ENCODE results near the gene STOX2. TPM values are rescaled to one million over a fixed set of nuclear protein-coding genes. Genes with fewer than 3 reads are reported as not detected.

Gene STOX2
- total RNA-seq, 5 donors from 2014 or later (not counting 1 experiment from before 2014, with no cell fraction given), result 0.22 to 0.50 TPM; not detected in 3

GRCh38 chr4:184003433-184003832 lies 98.3 kb downstream of the STOX2 start:
- Histone ChIP-seq H3K4me1 (ENCODE audit: control insufficient read depth in 1 of 2, extremely low read depth in 1 of 2, insufficient read depth in 2 of 2, low read length in 2 of 2) (no peaks in the 10 kb centered on the region), H3K36me3 (ENCODE audit: control insufficient read depth in 2 of 2, extremely low read depth in 1 of 2, insufficient read depth in 1 of 2, low read length in 1 of 2) (no peaks in the 10 kb centered on the region), H3K9me3 (no peaks in the 10 kb centered on the region), H3K4me3 (ENCODE audit: control insufficient read depth in 1 of 2, extremely low read depth in 1 of 2, low read length in 1 of 2) (no peak overlapping the region), H3K27me3 (replicated peaks in 1 of 2; ENCODE audit: control insufficient read depth in 2 of 2, extremely low read depth in 1 of 2, insufficient read depth in 2 of 2, low read length in 1 of 2) (peaks cover 0 to 11% of the 10 kb centered on the region in 2 experiments), H3K27ac (ENCODE audit: low read length) (no peak overlapping the region)
- no peak overlapping the region for H3K4me3 Mint-ChIP-seq
- no peaks in the 10 kb centered on the region for H3K9me3 Mint-ChIP-seq
- WGBS (ENCODE audit: insufficient coverage), result 100% methylated on average over 1 of the region's 4 CpGs
- no peaks in the 10 kb centered on the region for H3K4me1 Mint-ChIP-seq
- H3K36me3 Mint-ChIP-seq, result no peaks in the 10 kb centered on the region
- no peak overlapping the region for H3K27ac Mint-ChIP-seq
- DNase-seq (no peak), ATAC-seq (replicated peaks in 1 of 4) (no peak)
- ChIA-PET CTCF (no interaction called here), POLR2A (no interaction called here)
- H3K27me3 Mint-ChIP-seq, result peaks cover 6 to 12% of the 10 kb centered on the region in 2 donors

GRCh38 chr4:184007891-184008290 lies 102.8 kb downstream of the STOX2 start:
- WGBS (ENCODE audit: insufficient coverage), result no CpG with 5 or more reads among the region's 3 CpGs
- Mint-ChIP-seq H3K4me3 (no peak overlapping the region), H3K27me3 (peaks cover 0 to 3% of the 10 kb centered on the region in 2 donors), H3K4me1 (no peaks in the 10 kb centered on the region), H3K9me3 (no peaks in the 10 kb centered on the region), H3K27ac (no peak overlapping the region), H3K36me3 (no peaks in the 10 kb centered on the region)
- Histone ChIP-seq H3K27ac (ENCODE audit: low read length) (no peak overlapping the region), H3K36me3 (ENCODE audit: control insufficient read depth in 2 of 2, extremely low read depth in 1 of 2, insufficient read depth in 1 of 2, low read length in 1 of 2) (no peaks in the 10 kb centered on the region), H3K9me3 (no peaks in the 10 kb centered on the region), H3K27me3 (replicated peaks in 1 of 2; ENCODE audit: control insufficient read depth in 2 of 2, extremely low read depth in 1 of 2, insufficient read depth in 2 of 2, low read length in 1 of 2) (peaks cover 0 to 3% of the 10 kb centered on the region in 2 experiments), H3K4me1 (ENCODE audit: control insufficient read depth in 1 of 2, extremely low read depth in 1 of 2, insufficient read depth in 2 of 2, low read length in 2 of 2) (peaks cover 0 to 11% of the 10 kb centered on the region in 2 experiments), H3K4me3 (ENCODE audit: control insufficient read depth in 1 of 2, extremely low read depth in 1 of 2, low read length in 1 of 2) (no peak overlapping the region)
- no peak for DNase-seq
- no peak for ATAC-seq (replicated peaks in 1 of 4)
- ChIA-PET POLR2A (no interaction called here), CTCF (no interaction called here)

GRCh38 chr4:184010696-184011095 lies 105.6 kb downstream of the STOX2 start:
- Mint-ChIP-seq H3K9me3 (no peaks in the 10 kb centered on the region), H3K4me3 (no peak overlapping the region), H3K27me3 (peaks cover 0 to 1% of the 10 kb centered on the region in 2 donors), H3K4me1 (no peaks in the 10 kb centered on the region), H3K27ac (no peak overlapping the region), H3K36me3 (no peaks in the 10 kb centered on the region)
- peaks cover 0 to 17% of the 10 kb centered on the region in 2 experiments for H3K4me1 ChIP-seq (ENCODE audit: control insufficient read depth in 1 of 2, extremely low read depth in 1 of 2, insufficient read depth in 2 of 2, low read length in 2 of 2)
- no peak for ATAC-seq (replicated peaks in 1 of 4)
- H3K27me3 ChIP-seq (replicated peaks in 1 of 2; ENCODE audit: control insufficient read depth in 2 of 2, extremely low read depth in 1 of 2, insufficient read depth in 2 of 2, low read length in 1 of 2), result peaks cover 0 to 3% of the 10 kb centered on the region in 2 experiments
- ChIA-PET POLR2A (no interaction called here), CTCF (no interaction called here)
- H3K9me3 ChIP-seq, result no peaks in the 10 kb centered on the region
- no peak overlapping the region for H3K4me3 ChIP-seq (ENCODE audit: control insufficient read depth in 1 of 2, extremely low read depth in 1 of 2, low read length in 1 of 2)
- H3K36me3 ChIP-seq (ENCODE audit: control insufficient read depth in 2 of 2, extremely low read depth in 1 of 2, insufficient read depth in 1 of 2, low read length in 1 of 2), result no peaks in the 10 kb centered on the region
- WGBS (ENCODE audit: insufficient coverage), result 92% methylated on average over 12 of the region's 14 CpGs
- DNase-seq, result no peak
- no peak overlapping the region for H3K27ac ChIP-seq (ENCODE audit: low read length)

- peaks cover 0 to 3% of the 10 kb centered on the region in 2 experiments for H3K27me3 ChIP-seq (replicated peaks in 1 of 2; ENCODE audit: control insufficient read depth in 2 of 2, extremely low read depth in 1 of 2, insufficient read depth in 2 of 2, low read length in 1 of 2)
- no peak for DNase-seq
- Mint-ChIP-seq H3K9me3 (no peaks in the 10 kb centered on the region), H3K4me1 (no peaks in the 10 kb centered on the region), H3K36me3 (no peaks in the 10 kb centered on the region), H3K27ac (no peak overlapping the region), H3K27me3 (peaks cover 0 to 1% of the 10 kb centered on the region in 2 donors), H3K4me3 (no peak overlapping the region)
- no peaks in the 10 kb centered on the region for H3K9me3 ChIP-seq
- no peak overlapping the region for H3K4me3 ChIP-seq (ENCODE audit: control insufficient read depth in 1 of 2, extremely low read depth in 1 of 2, low read length in 1 of 2)
- POLR2A ChIA-PET, result no interaction called here
- ATAC-seq (replicated peaks in 1 of 4), result no peak
- H3K27ac ChIP-seq (ENCODE audit: low read length), result no peak overlapping the region
- peaks cover 0 to 17% of the 10 kb centered on the region in 2 experiments for H3K4me1 ChIP-seq (ENCODE audit: control insufficient read depth in 1 of 2, extremely low read depth in 1 of 2, insufficient read depth in 2 of 2, low read length in 2 of 2)
- WGBS (ENCODE audit: insufficient coverage), result no CpG with 5 or more reads among the region's 2 CpGs
- CTCF ChIA-PET, result no interaction called here
- H3K36me3 ChIP-seq (ENCODE audit: control insufficient read depth in 2 of 2, extremely low read depth in 1 of 2, insufficient read depth in 1 of 2, low read length in 1 of 2), result no peaks in the 10 kb centered on the region
Measured at GRCh38 chr4:184011826-184012380, 106.8 kb downstream of the STOX2 start.

- H3K27me3 Mint-ChIP-seq, result no peaks in the 10 kb centered on the region
- H3K9me3 Mint-ChIP-seq, result no peaks in the 10 kb centered on the region
- H3K9me3 ChIP-seq, result no peaks in the 10 kb centered on the region
- ATAC-seq (replicated peaks in 1 of 4) (no peak), DNase-seq (no peak)
- H3K27ac ChIP-seq (ENCODE audit: low read length), result no peak overlapping the region
- no CpG with 5 or more reads among the region's 3 CpGs for WGBS (ENCODE audit: insufficient coverage)
- H3K4me3 Mint-ChIP-seq, result no peak overlapping the region
- H3K4me3 ChIP-seq (ENCODE audit: control insufficient read depth in 1 of 2, extremely low read depth in 1 of 2, low read length in 1 of 2), result no peak overlapping the region
- H3K36me3 ChIP-seq (ENCODE audit: control insufficient read depth in 2 of 2, extremely low read depth in 1 of 2, insufficient read depth in 1 of 2, low read length in 1 of 2), result no peaks in the 10 kb centered on the region
- H3K36me3 Mint-ChIP-seq, result no peaks in the 10 kb centered on the region
- no peak overlapping the region for H3K27ac Mint-ChIP-seq
- H3K4me1 Mint-ChIP-seq, result no peaks in the 10 kb centered on the region
- H3K27me3 ChIP-seq (replicated peaks in 1 of 2; ENCODE audit: control insufficient read depth in 2 of 2, extremely low read depth in 1 of 2, insufficient read depth in 2 of 2, low read length in 1 of 2), result peaks cover 0 to 3% of the 10 kb centered on the region in 2 experiments
- ChIA-PET POLR2A (no interaction called here), CTCF (no interaction called here)
- peaks cover 0 to 17% of the 10 kb centered on the region in 2 experiments for H3K4me1 ChIP-seq (ENCODE audit: control insufficient read depth in 1 of 2, extremely low read depth in 1 of 2, insufficient read depth in 2 of 2, low read length in 2 of 2)
Measured at GRCh38 chr4:184012937-184013336, 107.8 kb downstream of the STOX2 start.

GRCh38 chr4:184014301-184014700 lies 109.2 kb downstream of the STOX2 start:
- Histone ChIP-seq H3K27me3 (replicated peaks in 1 of 2; ENCODE audit: control insufficient read depth in 2 of 2, extremely low read depth in 1 of 2, insufficient read depth in 2 of 2, low read length in 1 of 2) (peaks cover 0 to 3% of the 10 kb centered on the region in 2 experiments), H3K36me3 (ENCODE audit: control insufficient read depth in 2 of 2, extremely low read depth in 1 of 2, insufficient read depth in 1 of 2, low read length in 1 of 2) (no peaks in the 10 kb centered on the region), H3K27ac (ENCODE audit: low read length) (no peak overlapping the region), H3K4me3 (ENCODE audit: control insufficient read depth in 1 of 2, extremely low read depth in 1 of 2, low read length in 1 of 2) (no peak overlapping the region), H3K9me3 (no peaks in the 10 kb centered on the region), H3K4me1 (ENCODE audit: control insufficient read depth in 1 of 2, extremely low read depth in 1 of 2, insufficient read depth in 2 of 2, low read length in 2 of 2) (peaks cover 0 to 17% of the 10 kb centered on the region in 2 experiments)
- no peak for ATAC-seq (replicated peaks in 1 of 4)
- 80% methylated on average over 1 of the region's 6 CpGs for WGBS (ENCODE audit: insufficient coverage)
- H3K36me3 Mint-ChIP-seq, result no peaks in the 10 kb centered on the region
- no peaks in the 10 kb centered on the region for H3K27me3 Mint-ChIP-seq
- no peaks in the 10 kb centered on the region for H3K9me3 Mint-ChIP-seq
- no peak overlapping the region for H3K4me3 Mint-ChIP-seq
- H3K27ac Mint-ChIP-seq, result no peak overlapping the region
- no peak for DNase-seq
- ChIA-PET POLR2A (no interaction called here), CTCF (interaction anchor here in 1 of 2 donors (0.5 kb wide), 1 partner anchor 577 kb away, joined by 4 read pairs; no protein-coding TSS in a partner anchor)
- H3K4me1 Mint-ChIP-seq, result no peaks in the 10 kb centered on the region

All from T-cell (primary cell).